ENCODE results near the gene ATOSB.

- TF ChIP-seq CTCF (IDR thresholded peaks at IDR 0.05; ENCODE audit: low read depth, low read length, poor library complexity, severe bottlenecking): no peak
- no peak for TF ChIP-seq EZH2phosphoT487 (IDR thresholded peaks at IDR 0.05; ENCODE audit: borderline replicate concordance, low read length)
Measured at GRCh38 chr9:35060548-35061207, 55.0 kb downstream of the ATOSB start.
